HepG2 (cell line): Measurements from ENCODE around the gene USE1. TPM values are rescaled to one million over a fixed set of nuclear protein-coding genes. Genes with fewer than 3 reads are reported as not detected.
A peak's percentile ranks its signal among the peaks of the same experiment; 100 is the strongest.

ENCODE experiments used
- BRD4 ChIP-seq: sonication (generic); formaldehyde crosslinking; IDR thresholded peaks from 2 replicates; pipeline ENCODE4 v1.4.0; 2020; ENCODE audit warnings: missing genetic modification reagents
- CBX5 ChIP-seq: sonication (generic); formaldehyde crosslinking; IDR thresholded peaks from 2 replicates; pipeline ENCODE4 v1.4.0; 2020; ENCODE audit warnings: missing genetic modification reagents, borderline replicate concordance
- HDAC6 ChIP-seq: fragments of 200-600 bp; sonication (generic); IDR thresholded peaks from 2 replicates; pipeline ENCODE4 v1.7.0; 2017; ENCODE audit warnings: mild to moderate bottlenecking, antibody characterized with exemption, low read length, low read depth
- IRF9 ChIP-seq: sonication (generic); formaldehyde crosslinking; IDR thresholded peaks from 2 replicates; pipeline ENCODE4 v1.8.0; 2022; ENCODE audit warnings: missing genetic modification reagents, mild to moderate bottlenecking, borderline replicate concordance
- MTA3 ChIP-seq: sonication (generic); formaldehyde crosslinking; IDR thresholded peaks from 2 replicates; pipeline ENCODE4 v1.4.0; 2020; ENCODE audit warnings: missing genetic modification reagents
- NFKB2 ChIP-seq: sonication (generic); formaldehyde crosslinking; IDR thresholded peaks from 2 replicates; pipeline ENCODE4 v1.4.0; 2020; ENCODE audit warnings: missing genetic modification reagents, borderline replicate concordance
- POGZ ChIP-seq: sonication (generic); formaldehyde crosslinking; IDR thresholded peaks from 2 replicates; pipeline ENCODE4 v1.4.0; 2020; ENCODE audit warnings: mild to moderate bottlenecking, missing genetic modification reagents
- SPEN ChIP-seq: sonication (generic); formaldehyde crosslinking; IDR thresholded peaks from 2 replicates; pipeline ENCODE4 v1.5.1; 2020; ENCODE audit warnings: low read depth, mild to moderate bottlenecking, missing genetic modification reagents
- TRIM24 ChIP-seq: sonication (generic); formaldehyde crosslinking; IDR thresholded peaks from 2 replicates; pipeline ENCODE4 v1.8.0; 2022; ENCODE audit warnings: mild to moderate bottlenecking, missing genetic modification reagents
- XBP1 ChIP-seq: sonication (generic); formaldehyde crosslinking; IDR thresholded peaks from 2 replicates; pipeline ENCODE4 v1.5.0; 2020; ENCODE audit warnings: missing genetic modification reagents
- ZKSCAN5 ChIP-seq: sonication (generic); formaldehyde crosslinking; IDR thresholded peaks from 2 replicates; pipeline ENCODE4 v1.5.1; 2020; ENCODE audit warnings: mild to moderate bottlenecking, missing genetic modification reagents
- ZNF224 ChIP-seq: sonication (generic); formaldehyde crosslinking; IDR thresholded peaks from 2 replicates; pipeline ENCODE4 v1.5.0; 2020; ENCODE audit warnings: mild to moderate bottlenecking, missing genetic modification reagents
- ZNF383 ChIP-seq: sonication (generic); formaldehyde crosslinking; IDR thresholded peaks from 2 replicates; pipeline ENCODE4 v1.4.0; 2020; ENCODE audit warnings: missing genetic modification reagents, mild to moderate bottlenecking, borderline replicate concordance
- ZNF496 ChIP-seq: sonication (generic); formaldehyde crosslinking; IDR thresholded peaks from 2 replicates; pipeline ENCODE4 v1.8.1; 2023; ENCODE audit warnings: mild to moderate bottlenecking, moderate library complexity, missing genetic modification reagents; ENCODE audit not compliant: insufficient replicate concordance
- ZNF550 ChIP-seq: sonication (generic); formaldehyde crosslinking; IDR thresholded peaks from 2 replicates; pipeline ENCODE4 v1.4.0; 2020; ENCODE audit warnings: mild to moderate bottlenecking, missing genetic modification reagents, borderline replicate concordance
- ZNF569 ChIP-seq: sonication (generic); formaldehyde crosslinking; IDR thresholded peaks from 2 replicates; pipeline ENCODE4 v1.5.0; 2020; ENCODE audit warnings: mild to moderate bottlenecking, missing genetic modification reagents, moderate library complexity, borderline replicate concordance
- ZNF572 ChIP-seq: sonication (generic); formaldehyde crosslinking; IDR thresholded peaks from 2 replicates; pipeline ENCODE4 v1.5.1; 2020; ENCODE audit warnings: mild to moderate bottlenecking, missing genetic modification reagents
- ZNF766 ChIP-seq: sonication (generic); formaldehyde crosslinking; IDR thresholded peaks from 2 replicates; pipeline ENCODE4 v1.5.0; 2020; ENCODE audit warnings: missing genetic modification reagents, borderline replicate concordance
- ZNF777 ChIP-seq: sonication (generic); formaldehyde crosslinking; IDR thresholded peaks from 2 replicates; pipeline ENCODE4 v1.4.0; 2020; ENCODE audit warnings: missing genetic modification reagents
- polyA plus RNA-seq, 8 experiments: library from polyadenylated mRNA; depleted of rRNA in 3 of 8; stranded (reverse) in 7 of 8; unstranded in 1 of 8; fragments of >200 nt; fragmentation: Illumina TruSeq in 4 of 8; extraction: Trizol in 4 of 8; gene quantifications; 2 replicates each; pipeline versions ENCODE4 v1.2.1 to v1.2.3, GENCODE V29; 2011 to 2016; ENCODE audit warnings: low read depth in 4 of 8, missing spikeins in 1 of 8, mixed read lengths in 1 of 8; ENCODE audit not compliant: insufficient read depth in 1 of 8
- total RNA-seq, 5 experiments: library from RNA; depleted of rRNA; stranded (reverse); fragments of >200 nt; fragmentation: Illumina TruSeq; extraction: Trizol; gene quantifications; 2 replicates each; pipeline ENCODE4 v1.2.3, GENCODE V29; 2016; ENCODE audit warnings: low read depth in 1 of 5
- TF ChIP-seq, protein P1 (sequence below): sonication (generic); formaldehyde crosslinking; IDR thresholded peaks from 2 replicates; pipeline ENCODE4 v1.5.0; 2020; ENCODE audit warnings: mild to moderate bottlenecking, missing genetic modification reagents, borderline replicate concordance
- TF ChIP-seq, protein P2 (sequence below): sonication (generic); formaldehyde crosslinking; IDR thresholded peaks from 2 replicates; pipeline ENCODE4 v1.8.0; 2022; ENCODE audit warnings: missing genetic modification reagents, low read depth, mild to moderate bottlenecking, borderline replicate concordance
- TF ChIP-seq, protein P3 (sequence below): sonication (generic); formaldehyde crosslinking; IDR thresholded peaks from 2 replicates; pipeline ENCODE4; 2020; ENCODE audit warnings: missing genetic modification reagents, mild to moderate bottlenecking, borderline replicate concordance

USE1 gene
- total and polyA plus RNA-seq, 2 of the 13 experiments (the other 11 are each of a cell fraction or from before 2014, with no cell fraction given), result 9.9 to 17.6 TPM

DNA sequence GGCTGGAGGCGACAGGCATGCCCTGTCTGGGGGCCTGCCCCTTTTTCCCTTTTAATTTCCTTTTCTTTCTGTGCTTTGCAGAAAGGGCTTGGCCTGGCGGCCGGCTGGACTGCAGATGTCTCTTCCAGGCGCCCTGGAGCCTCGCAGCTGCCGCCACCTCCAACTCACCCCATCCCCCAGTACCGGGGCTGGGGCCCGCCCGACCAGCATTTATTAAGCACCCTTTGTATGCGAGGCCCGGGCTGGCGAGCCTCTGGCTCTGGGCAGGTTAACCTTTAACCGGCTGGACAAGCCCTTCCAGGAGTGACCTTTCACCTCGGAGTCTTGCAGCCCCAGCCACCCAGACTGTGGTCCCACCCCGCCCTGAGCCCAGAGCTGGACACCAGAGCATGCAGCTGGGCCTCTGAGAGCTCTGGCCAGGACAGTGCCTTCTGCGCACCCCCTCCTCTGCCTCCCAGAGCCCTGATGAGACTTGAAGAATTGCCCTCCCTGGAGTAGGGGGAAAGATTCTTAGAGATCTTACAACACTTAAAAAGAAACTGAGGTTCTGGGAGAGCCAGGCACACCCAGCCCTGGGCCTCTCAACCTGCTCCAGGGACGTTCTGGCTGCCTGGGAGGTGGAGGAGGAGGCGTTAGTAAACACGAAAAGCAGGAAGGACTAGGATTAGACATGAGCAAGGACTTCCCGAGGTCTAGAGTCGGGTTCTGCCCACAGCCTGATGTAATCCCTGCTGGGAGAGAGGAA, 31.7 kb downstream of the USE1 start (continued):
- TF ChIP-seq, protein P1, sequence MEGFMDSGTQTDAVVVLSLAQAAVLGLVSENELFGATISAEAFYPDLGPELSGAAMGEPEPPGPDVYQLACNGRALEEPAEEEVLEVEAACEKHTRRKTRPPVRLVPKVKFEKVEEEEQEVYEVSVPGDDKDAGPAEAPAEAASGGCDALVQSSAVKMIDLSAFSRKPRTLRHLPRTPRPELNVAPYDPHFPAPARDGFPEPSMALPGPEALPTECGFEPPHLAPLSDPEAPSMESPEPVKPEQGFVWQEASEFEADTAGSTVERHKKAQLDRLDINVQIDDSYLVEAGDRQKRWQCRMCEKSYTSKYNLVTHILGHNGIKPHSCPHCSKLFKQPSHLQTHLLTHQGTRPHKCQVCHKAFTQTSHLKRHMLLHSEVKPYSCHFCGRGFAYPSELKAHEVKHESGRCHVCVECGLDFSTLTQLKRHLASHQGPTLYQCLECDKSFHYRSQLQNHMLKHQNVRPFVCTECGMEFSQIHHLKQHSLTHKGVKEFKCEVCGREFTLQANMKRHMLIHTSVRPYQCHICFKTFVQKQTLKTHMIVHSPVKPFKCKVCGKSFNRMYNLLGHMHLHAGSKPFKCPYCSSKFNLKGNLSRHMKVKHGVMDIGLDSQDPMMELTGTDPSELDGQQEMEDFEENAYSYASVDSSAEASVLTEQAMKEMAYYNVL (CRISPR knock-in tag), result no peak
- TF ChIP-seq HDAC6, result no peak
- TF ChIP-seq IRF9 (CRISPR knock-in tag), result no peak
- TF ChIP-seq ZNF569 (CRISPR knock-in tag), result no peak
- TF ChIP-seq XBP1 (CRISPR knock-in tag), result no peak
- TF ChIP-seq ZNF496 (CRISPR knock-in tag), result no peak
- no peak for TF ChIP-seq ZNF550 (CRISPR knock-in tag)
- TF ChIP-seq ZKSCAN5, result no peak
- no peak for TF ChIP-seq POGZ (CRISPR knock-in tag)
- TF ChIP-seq NFKB2 (CRISPR knock-in tag), result no peak
- no peak for TF ChIP-seq ZNF766 (CRISPR knock-in tag)
- 0 out of 2 replicates have a peak, but pooled peaks have one; percentile 43 for TF ChIP-seq ZNF572 (CRISPR knock-in tag)
- no peak for TF ChIP-seq MTA3
- no peak for TF ChIP-seq CBX5 (CRISPR knock-in tag)
- peak; percentile 31; the same call in 1 of the 2 replicates for TF ChIP-seq SPEN
- no peak for TF ChIP-seq ZNF383 (CRISPR knock-in tag)
- TF ChIP-seq, protein P2, sequence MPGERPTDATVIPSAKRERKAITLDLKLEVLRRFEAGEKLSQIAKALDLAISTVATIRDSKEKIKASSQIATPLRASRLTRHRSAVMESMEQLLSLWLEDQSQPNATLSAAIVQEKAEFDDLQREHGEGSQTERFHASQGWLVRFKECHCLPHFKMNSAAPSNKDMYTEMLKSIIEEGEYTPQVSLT (CRISPR knock-in tag), result no peak
- TF ChIP-seq TRIM24 (CRISPR knock-in tag), result no peak
- TF ChIP-seq BRD4 (CRISPR knock-in tag), result no peak
- TF ChIP-seq ZNF777 (CRISPR knock-in tag), result no peak
- TF ChIP-seq, protein P3, sequence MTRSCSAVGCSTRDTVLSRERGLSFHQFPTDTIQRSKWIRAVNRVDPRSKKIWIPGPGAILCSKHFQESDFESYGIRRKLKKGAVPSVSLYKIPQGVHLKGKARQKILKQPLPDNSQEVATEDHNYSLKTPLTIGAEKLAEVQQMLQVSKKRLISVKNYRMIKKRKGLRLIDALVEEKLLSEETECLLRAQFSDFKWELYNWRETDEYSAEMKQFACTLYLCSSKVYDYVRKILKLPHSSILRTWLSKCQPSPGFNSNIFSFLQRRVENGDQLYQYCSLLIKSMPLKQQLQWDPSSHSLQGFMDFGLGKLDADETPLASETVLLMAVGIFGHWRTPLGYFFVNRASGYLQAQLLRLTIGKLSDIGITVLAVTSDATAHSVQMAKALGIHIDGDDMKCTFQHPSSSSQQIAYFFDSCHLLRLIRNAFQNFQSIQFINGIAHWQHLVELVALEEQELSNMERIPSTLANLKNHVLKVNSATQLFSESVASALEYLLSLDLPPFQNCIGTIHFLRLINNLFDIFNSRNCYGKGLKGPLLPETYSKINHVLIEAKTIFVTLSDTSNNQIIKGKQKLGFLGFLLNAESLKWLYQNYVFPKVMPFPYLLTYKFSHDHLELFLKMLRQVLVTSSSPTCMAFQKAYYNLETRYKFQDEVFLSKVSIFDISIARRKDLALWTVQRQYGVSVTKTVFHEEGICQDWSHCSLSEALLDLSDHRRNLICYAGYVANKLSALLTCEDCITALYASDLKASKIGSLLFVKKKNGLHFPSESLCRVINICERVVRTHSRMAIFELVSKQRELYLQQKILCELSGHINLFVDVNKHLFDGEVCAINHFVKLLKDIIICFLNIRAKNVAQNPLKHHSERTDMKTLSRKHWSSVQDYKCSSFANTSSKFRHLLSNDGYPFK (CRISPR knock-in tag), result peak; percentile 34; the same call in 1 of the 2 replicates
- 0 out of 2 replicates have a peak, but pooled peaks have one; percentile 28 for TF ChIP-seq ZNF224
